HG03159 (cell line): Measurements from ENCODE around the gene SCNN1A.

Experiments
- ATAC-seq: cut with Tn5 transposase; IDR thresholded peaks from one replicate; pipeline ENCODE4 v1.9.1; 2021; ENCODE audit warnings: mild to moderate bottlenecking, moderate library complexity; ENCODE audit not compliant: unreplicated experiment

The SCNN1A gene

DNA sequence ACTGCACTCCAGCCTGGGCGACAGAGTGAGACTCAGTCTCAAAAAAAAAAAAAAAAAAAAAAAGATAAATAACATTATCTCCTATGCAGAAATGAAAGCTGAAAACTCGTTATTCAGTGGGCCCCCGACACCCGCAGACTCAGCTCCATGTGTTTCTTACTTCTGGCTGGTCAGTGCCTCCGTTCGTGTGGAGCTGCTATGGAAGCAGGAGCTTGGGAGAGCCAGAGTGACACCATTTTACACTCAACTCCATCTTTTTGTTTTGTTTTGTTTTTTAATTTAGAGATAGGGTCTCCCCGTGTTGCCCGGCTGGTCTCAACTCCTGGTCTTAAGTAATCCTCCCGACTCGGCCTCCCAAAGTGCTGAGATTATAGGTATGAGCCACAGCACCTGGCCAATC lies 78.2 kb downstream of the SCNN1A start:
- ATAC-seq, result no peak
